HG02970 (cell line): ENCODE results near the gene CPNE5.

Source experiments
- ATAC-seq: cut with Tn5 transposase; IDR thresholded peaks from one replicate; pipeline ENCODE4 v1.9.1; 2021; ENCODE audit warnings: mild to moderate bottlenecking, moderate library complexity, moderate number of reproducible peaks; ENCODE audit not compliant: unreplicated experiment, low FRiP score

The CPNE5 gene

DNA sequence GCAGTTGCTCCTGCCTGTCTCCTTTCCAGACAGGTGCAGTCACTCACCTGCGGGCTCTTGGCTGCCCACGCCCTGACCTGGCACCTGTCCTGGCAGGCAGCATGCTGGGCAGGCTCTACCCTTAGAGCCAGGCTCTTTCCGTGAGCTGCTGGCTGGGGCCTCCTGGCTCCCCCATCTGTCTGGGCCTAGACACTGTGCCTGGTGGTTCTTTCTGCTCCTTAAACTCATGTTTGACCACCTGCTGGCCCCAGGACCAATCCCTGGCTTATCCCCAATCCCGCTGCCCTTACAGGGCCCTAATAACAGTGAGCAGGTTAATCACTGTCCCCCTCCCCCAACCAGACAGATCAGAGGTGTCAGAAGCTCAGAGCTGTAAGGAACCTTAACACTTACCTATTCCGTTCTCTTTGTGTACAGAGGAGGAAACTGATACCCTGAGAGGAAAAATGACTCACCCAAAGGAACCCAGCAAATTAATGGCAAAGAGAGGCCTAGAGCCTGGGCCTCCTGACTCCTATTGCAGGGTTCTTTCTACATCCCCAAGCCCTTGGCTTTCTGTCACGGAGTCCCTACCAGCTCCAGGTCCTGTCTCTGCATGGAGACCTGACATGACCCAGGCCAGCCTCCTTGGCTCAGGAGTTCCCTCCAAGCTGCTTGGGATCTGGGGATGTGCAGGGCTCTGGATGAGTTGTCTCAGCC lies 86.9 kb downstream of the CPNE5 start:
- ATAC-seq: no peak

DNA sequence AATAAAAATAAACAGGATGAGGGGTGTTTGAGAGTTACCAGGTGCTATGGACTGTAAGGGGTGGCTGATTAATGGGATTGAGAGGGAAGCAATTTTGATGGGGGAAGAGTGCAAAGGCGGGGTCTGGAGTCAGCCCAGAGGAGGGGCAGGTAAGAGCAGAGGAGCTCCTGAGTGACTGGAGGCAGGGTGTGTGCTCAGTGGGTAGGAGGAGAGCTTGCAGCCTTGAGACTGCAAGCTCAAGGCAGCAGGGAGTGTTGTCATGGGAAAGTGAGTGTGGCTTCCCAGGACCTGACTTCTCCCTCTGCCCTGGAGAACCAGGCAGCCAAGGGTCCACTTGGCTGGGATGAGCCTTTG lies 87.4 kb downstream of the CPNE5 start:
- no peak for ATAC-seq

DNA sequence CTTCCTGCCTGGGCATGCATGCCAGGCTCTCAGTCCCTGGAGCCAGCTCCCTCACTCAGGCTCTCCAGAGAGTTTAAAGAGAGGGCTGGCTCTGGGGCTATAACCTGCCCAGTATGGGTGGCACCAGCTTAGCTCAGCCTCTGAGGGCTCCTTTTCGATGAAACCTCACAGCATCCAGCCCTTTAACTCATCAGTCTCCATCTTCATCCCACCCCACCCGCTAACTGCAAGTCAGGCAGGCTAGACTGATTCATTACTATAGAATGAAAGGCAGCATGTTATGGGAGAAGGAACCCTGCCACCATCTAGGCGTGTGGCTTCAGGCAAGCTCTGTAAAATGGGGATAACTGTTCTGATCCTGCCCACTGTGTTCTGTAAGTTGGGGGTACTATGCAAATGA lies 88.2 kb downstream of the CPNE5 start:
- no peak for ATAC-seq

DNA sequence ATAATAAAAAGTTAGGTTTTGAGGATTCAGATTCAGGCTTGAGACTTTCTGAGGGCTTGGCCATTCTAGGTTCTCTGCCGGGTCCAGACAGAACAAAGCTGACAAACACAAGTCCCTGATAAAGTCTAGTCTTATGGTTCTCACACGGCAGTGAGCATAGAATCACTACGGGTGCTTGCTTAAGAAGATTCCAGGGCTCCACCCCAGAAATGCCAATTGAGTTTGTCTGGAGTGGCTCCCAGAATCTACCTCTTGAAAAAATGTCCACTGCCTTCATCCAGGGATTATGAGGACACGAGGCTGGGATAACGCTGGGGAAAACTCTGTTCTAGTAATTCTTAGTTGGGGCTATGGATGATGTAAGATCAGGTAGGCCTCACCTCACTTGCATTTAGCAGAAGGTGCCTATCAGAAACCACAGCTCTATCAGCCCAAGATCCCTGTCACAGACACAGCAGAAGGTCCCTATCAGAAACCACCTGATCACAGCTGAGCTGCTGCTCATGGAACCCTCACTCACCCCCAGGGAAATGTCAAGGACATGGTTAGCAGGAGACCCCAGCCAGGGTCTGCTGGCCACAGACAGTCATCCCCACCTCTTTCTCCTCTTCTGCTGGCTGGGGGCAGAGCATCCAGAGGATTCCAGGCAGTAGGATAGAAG lies 89.3 kb downstream of the CPNE5 start:
- ATAC-seq: no peak

DNA sequence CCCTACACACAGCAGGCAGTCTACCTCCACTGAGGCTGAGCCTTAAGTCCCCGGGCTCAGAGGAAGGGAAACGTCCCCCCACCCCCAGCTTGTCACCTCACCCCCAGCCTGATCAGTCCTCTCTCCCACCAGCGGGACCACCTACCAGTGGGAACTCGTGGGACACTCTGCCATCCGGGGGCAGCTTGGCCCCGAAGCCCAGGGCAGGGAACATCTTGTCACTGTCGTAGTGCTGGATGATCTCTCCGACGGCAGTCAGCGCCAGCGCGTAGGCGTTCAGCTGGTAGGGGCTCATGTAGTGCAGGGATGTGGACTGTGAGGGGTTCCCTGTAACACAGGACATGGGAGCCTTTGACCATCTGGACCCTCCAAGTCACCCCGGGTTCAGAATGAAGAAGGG lies 93.0 kb downstream of the CPNE5 start:
- ATAC-seq: no peak

DNA sequence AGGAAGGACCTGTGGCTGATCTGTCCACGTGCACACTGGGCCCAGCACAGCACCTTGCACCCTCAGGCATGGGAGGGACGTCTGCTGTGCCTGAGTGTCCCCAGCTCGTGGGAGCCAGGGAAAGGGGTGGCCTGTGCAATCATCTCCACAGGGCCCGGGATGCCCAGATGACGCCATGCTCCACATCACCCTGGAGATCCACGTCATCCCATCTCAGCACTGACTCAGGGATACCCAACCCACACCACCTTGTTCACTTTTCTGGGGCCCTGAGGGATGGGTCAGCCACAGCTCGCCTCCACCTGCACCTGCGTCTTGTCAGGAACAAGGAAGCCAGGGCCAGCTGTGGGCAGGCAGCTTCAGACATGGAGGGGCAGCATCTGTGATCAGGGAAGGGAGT lies 93.4 kb downstream of the CPNE5 start:
- ATAC-seq: no peak

DNA sequence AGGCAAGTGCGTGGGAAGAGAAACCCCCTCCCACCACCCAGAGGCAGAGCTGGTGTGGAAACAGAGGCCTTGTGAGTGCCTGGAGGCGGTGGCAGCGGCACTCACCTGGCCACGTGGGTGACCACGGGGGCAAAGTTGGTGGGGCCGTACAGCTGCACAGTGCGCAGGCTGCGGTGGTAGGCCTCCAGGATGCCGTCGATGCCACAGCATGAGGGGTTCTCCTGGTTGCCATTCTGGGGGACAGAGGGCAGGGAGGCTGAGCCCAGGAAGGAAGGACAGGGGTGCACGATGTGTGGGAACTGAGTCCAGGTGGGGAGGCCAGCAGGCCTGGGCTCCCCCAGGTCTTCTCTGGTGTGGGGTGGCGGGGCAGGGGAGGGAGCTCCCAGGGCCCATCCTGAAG lies 94.0 kb downstream of the CPNE5 start:
- no peak for ATAC-seq

DNA sequence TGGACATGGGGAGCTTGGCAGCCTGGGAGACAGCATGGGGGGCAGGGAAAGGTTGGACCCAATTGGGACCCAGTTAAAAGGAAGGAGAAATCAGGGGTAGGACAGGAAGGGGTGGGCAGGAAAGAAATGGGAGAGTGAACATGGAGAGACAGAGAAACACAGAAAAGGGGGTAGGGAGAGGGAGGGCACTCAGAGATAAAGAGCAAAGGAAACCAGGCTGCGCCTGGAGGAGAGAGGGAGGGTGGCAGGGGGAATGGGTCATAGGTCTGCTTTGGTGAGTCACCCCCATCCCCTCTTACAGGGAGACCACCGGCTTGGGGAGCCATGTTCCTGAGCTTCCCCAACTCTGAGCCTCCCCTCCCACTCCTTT lies 95.0 kb downstream of the CPNE5 start:
- ATAC-seq: no peak

DNA sequence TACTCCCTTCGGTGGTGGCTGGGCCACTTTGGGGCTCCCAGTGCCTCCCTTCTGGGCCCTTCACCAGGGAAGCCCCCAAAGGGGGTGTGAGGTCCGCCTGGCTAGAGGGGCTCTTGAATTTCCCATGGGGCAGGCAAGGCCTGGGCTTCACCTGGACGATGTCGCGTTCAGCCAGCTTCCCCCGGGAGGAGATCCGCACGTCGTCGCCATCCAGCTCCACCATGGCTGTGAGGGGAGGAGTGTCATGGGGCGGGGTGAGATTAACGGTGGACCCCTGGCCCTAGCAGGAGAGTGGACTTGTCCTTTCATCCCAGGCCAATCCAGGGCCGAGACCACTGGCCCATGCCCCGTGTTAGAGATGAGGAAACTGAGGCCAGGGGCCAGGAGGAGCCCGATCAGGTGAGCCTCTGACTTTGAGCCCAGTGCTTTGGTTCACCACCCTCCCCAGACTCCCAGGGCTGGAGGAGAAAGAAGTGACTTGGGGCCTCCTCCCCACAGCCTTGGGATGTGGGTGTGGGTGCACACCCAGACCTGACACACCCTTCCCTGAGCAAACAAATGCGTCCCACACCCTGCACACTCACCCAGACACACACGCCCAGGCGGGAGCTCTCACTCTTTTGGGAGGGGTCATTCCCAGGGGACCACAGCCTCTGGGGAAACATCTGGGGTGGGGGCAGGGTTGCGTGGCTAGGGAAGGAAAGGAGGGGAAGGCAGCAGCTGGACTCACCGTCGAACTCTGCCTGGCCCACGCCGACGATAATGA lies 95.5 kb downstream of the CPNE5 start:
- ATAC-seq: no peak

DNA sequence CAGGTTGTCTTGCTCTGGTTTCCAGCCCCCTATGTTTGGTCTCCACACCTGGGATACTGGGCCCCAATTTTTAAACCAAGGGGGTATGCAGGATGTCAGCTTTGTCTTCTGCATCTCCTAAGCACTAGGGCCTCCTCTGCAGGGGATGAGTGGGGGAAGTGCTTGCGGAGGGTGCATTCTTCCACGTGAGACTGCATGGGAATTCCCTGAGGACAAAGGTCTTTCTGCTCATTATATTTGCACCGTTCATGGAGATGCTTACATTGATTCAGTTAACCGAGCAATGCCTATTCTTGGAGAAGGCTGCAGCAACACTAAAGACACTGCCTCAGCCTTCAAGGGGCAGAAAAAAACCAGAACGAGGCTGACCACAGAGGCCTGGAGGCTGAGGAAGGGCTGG lies 96.2 kb downstream of the CPNE5 start:
- no peak for ATAC-seq

DNA sequence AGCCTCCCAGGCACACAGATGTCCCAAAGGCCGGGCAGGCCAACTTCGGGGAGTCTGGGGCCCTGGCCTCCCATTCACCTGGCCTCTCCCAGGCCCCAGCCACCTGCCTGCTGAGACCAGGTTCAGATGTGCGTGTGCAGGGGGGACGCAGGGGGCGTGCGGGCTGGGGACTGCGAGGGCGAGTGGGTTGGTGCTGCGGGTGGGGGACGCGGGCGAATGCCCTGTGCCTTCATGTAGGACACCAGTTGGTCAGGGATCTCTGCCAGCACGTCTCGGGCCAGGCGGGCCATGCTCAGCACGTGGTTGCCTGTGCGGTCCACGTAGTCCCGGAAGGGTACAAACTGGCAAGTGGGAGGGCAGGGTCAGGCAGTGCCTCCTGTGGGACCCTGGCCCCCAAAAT lies 97.1 kb downstream of the CPNE5 start:
- ATAC-seq: no peak

DNA sequence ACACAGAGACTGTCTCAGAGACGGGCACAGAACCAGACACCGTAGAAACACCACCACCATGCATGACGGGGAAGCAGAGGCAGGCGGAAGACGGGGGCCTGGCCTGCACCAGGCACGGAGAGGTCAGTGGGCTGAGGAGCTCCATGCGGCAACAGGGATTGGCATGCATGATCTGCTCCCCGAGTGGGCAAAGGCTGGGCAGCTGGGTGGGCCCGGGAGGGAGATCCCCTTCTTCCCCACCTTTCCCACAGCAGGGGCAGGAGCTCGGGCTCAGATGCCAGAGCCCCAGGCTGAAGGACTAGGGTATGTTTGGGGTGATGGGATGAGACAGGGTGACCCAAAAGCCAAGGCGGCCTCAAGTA lies 98.4 kb downstream of the CPNE5 start:
- no peak for ATAC-seq

DNA sequence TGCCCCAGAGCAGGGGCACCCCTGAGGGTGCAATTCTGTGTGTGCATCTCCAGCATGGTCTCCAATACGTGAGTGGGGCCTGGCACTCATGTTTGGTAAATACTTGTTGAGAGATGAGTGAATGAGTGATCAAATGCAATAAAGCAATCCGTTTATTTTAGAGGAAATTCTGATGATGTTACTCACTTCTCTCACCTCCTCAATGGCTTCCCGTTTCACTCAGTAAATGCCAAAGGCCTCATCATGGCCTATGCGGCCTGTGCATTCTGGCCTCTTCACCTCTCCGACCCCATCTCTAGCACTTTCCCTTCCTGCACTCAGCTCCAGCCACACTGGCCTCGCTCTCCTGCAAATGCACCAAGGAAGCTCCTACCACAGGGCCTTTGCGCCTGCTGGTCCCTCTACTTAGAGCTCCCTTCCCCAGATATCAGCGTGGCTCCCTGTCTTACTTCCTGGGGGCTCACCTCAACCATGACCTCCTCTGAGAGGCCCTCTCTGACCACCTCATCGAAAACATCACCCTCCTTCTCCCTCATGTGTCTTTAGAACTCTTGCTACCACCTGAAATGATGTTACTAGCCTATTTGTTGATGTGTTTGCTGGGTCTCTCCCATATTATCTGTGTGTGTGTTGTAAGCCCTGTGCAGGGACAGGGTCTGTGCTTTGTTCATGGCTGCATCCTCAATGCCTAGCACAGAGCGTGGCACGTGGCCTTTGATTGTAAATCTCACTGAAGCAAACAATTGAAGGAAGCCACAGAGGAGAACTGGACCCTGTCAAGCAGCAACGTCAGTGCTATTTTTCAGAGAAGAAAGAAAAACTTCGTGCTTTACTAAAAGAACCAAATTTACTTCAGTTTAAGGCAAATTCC lies 99.1 kb downstream of the CPNE5 start:
- no peak for ATAC-seq

DNA sequence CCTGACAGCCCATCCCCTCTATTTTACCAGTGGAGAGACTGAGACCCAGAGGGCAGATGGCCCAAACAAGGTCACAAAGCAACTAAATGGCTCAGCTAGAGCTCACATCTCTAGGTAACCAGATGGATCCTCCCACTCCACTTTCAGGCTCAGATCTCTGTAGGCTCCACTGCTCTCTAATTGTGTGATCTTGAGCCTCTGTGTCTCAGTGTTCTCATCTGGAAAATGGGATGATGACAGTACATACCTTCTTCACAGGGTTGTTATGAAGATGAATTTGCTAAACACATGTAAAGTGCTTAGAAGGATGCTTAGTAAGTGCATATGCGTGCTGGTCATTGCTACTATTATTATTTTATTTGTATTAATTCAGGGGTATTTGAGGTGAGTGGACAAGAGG lies 101.1 kb downstream of the CPNE5 start:
- ATAC-seq: no peak

DNA sequence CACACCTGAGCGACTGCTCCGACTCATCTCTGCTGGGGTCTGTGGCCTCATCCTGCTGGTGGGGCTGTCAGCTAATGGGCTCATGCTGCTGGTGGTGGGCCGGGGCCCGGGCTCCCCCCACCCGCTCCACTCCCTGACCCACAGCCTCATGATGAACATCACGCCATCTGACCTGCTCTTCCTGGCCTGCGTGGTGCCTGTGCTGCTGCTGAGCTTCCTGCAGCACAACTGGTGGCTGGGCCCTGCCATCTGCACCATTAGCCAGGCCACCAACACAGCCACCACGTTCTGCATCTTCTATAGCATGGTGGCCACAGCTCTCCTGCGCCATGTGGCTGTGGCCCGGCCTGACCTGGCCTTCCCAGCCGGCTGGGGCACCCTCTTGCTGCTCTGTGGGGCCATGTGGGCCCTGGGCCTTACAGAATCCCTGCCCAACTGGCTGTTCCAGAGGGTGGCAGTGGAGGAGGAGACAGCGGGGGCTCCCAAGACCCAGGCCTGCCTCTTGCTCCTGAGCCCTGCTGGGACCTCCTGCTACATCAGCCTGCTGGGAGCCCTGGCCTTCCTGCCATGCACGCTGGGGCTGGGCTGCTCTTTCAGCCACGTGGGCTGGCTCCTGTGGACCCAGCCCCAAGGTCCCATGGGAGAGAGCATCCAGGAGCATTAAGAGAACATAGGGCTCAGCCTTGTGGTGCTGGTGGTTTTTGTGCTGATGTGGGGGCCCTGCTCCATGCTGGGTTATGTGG lies 102.0 kb downstream of the CPNE5 start:
- ATAC-seq: no peak

DNA sequence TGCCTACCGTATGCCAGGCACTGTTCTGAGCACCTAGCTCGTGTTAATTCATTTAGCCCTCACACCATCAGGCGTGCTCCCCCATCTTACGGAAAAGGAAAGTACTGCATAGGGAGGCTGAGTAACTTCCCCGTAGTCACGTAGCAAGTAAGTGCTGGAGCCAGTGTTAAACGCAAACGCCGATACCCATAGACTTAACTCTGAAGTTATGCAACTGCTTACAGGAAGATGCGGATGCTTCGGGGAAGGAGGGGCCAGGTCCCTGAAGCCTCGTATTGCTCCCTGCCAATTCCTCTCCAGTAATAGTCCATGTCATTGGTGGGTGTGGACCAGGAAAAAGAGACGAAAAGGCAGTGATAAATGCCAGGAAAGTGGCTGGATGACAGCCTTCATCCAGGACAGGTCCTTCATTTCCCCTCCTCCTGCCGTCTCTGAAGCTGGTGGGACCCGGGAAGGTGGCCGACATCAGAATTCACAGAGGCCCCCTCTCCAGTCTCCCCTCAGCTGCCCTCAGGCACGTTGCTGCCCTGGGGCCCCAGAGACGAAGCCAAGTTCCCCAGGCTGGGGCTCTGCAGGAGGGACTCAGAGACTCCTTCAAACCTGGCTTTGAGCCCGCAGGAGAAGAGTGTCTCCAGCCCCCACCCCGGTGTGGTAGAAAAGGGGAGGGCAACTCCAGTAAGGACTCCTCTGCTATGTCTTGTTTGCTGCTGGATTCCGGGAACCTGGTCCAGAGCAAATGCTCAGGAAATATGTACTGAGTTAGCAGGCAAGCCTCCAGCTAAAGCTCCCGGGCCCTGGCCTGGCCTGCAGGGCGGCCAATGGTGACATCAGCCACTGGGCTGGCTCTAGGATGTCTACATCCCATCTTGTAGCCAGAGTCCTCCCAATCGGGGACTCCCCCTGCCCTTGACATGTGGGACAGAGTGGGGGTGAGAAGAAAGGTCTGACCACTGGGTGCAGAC lies 103.9 kb downstream of the CPNE5 start:
- no peak for ATAC-seq

DNA sequence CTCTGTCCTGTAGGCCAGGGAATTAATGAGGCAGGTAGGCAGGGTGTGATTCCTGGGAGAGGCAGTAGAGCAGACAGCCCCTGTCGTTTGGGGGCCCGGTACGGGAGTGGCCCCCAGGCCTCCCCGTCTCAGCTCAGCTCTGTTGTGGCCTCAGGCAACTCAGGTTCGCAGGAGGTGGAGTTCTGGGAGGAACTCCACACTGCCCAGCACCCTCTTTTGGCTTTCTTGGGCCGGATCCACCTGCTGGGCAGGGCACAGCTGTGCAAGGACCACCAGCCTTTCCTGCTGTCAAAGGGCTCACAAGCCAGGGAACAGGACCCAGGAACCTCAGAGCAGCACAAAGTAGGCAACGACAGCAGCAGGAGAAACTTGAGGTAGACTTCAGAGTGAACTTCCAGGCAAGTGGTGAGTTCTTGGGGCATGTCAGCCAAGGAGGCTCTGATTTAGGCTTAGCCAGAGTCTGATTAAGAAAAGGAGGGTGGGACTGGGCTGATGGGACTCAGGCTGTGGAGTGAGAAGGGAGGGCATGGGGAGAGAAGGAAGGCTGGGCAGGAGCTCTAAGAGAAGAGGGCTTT lies 104.7 kb downstream of the CPNE5 start:
- ATAC-seq: no peak

DNA sequence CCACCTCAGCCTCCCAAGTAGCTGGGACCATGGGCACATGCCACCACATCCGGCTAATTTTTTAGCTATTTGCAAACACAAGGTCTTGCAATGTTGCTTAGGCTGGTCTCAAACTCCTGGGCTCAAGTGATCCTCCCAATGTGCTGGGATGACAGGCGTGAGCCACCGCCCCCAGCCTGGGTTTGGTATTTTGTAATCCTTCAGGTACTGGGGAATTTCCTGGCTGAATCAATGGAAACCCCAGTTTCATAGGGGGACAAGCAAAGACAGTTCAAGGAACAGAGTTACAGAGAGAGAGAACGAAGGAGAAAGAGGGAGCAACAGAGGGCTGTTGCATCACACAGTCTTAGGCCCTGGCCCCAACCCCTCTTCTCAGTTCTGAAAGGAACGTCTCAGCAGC lies 105.9 kb downstream of the CPNE5 start:
- no peak for ATAC-seq
